ENCODE data around the gene B3GNT9.
A peak's percentile ranks its signal among the peaks of the same experiment; 100 is the strongest.

Gene B3GNT9

GRCh38 chr16:67184995-67185650, 34.3 kb upstream of the B3GNT9 start:
- peak; percentile 95 for DNase-seq

- no peak for DNase-seq
Measured at GRCh38 chr16:67184453-67184994, 33.7 kb upstream of the B3GNT9 start.

GRCh38 chr16:67183627-67184452, 33.0 kb upstream of the B3GNT9 start, which contains the start of gene MATCAP1:
MATCAP1 (minus strand) TSS chr16:67183963; CDS start chr16:67180610, 3,353 bp downstream.
- peak; percentile 99 for DNase-seq

GRCh38 chr16:67183284-67183626, 32.5 kb upstream of the B3GNT9 start:
- no peak for DNase-seq

- DNase-seq: no peak
Measured at GRCh38 chr16:67182288-67182687, 31.5 kb upstream of the B3GNT9 start.

GRCh38 chr16:67181346-67181745, 30.5 kb upstream of the B3GNT9 start:
- DNase-seq: no peak

- no peak for DNase-seq
Measured at GRCh38 chr16:67180166-67180565, 29.4 kb upstream of the B3GNT9 start.

- no peak for DNase-seq
Measured at GRCh38 chr16:67179421-67180080, 28.8 kb upstream of the B3GNT9 start.

GRCh38 chr16:67177743-67178699, 27.2 kb upstream of the B3GNT9 start:
- DNase-seq: peak; percentile 76

- DNase-seq: no peak
Measured at GRCh38 chr16:67176662-67177061, 25.9 kb upstream of the B3GNT9 start.

GRCh38 chr16:67174706-67175231, 24.0 kb upstream of the B3GNT9 start:
- no peak for DNase-seq

GRCh38 chr16:67173808-67174705, 23.3 kb upstream of the B3GNT9 start:
- DNase-seq: peak; percentile 85

- no peak for DNase-seq
Measured at GRCh38 chr16:67173323-67173722, 22.5 kb upstream of the B3GNT9 start.

- peak; percentile 53 for DNase-seq
Measured at GRCh38 chr16:67170949-67171649, 20.3 kb upstream of the B3GNT9 start.

- peak; percentile 79 for DNase-seq
Measured at GRCh38 chr16:67170168-67170948, 19.6 kb upstream of the B3GNT9 start, which contains the start of gene NOL3. NOL3 (plus strand) TSS chr16:67170538.

GRCh38 chr16:67169642-67170167, 18.9 kb upstream of the B3GNT9 start:
- peak; percentile 81 for DNase-seq

- DNase-seq: no peak
Measured at GRCh38 chr16:67169011-67169451, 18.2 kb upstream of the B3GNT9 start.

- DNase-seq: no peak
Measured at GRCh38 chr16:67167588-67167987, 16.8 kb upstream of the B3GNT9 start.

- no peak for DNase-seq
Measured at GRCh38 chr16:67166598-67167168, 15.9 kb upstream of the B3GNT9 start.

Data from eye (tissue), 1 donor.